ENCODE data around the gene PAX7.

DNA sequence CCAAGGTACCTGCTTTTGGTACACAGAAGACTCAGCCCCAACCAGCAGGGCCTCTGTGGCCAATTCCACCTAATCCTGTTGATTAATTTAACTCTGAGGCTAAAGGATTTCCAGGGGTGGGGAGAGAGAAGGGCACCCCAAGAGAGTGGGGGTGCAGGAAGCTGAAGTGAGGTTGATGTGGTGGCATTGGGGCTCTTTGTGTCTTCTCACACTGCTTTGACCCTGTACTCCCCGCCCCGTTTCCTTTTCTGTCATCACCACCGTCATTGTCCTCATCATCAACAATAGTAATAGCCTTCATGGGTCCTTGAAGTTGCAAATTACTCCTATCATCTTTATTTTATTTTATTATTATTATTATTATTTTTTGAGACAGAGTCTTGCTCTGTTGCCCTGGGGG lies 55.9 kb downstream of the PAX7 start:
- TF ChIP-seq, protein P1, sequence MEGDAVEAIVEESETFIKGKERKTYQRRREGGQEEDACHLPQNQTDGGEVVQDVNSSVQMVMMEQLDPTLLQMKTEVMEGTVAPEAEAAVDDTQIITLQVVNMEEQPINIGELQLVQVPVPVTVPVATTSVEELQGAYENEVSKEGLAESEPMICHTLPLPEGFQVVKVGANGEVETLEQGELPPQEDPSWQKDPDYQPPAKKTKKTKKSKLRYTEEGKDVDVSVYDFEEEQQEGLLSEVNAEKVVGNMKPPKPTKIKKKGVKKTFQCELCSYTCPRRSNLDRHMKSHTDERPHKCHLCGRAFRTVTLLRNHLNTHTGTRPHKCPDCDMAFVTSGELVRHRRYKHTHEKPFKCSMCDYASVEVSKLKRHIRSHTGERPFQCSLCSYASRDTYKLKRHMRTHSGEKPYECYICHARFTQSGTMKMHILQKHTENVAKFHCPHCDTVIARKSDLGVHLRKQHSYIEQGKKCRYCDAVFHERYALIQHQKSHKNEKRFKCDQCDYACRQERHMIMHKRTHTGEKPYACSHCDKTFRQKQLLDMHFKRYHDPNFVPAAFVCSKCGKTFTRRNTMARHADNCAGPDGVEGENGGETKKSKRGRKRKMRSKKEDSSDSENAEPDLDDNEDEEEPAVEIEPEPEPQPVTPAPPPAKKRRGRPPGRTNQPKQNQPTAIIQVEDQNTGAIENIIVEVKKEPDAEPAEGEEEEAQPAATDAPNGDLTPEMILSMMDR (IDR thresholded peaks at IDR 0.05; ENCODE audit: insufficient read depth, low read length, poor library complexity, severe bottlenecking): no peak
- no peak for TF ChIP-seq EZH2phosphoT487 (conservative IDR thresholded peaks at IDR 0.05; ENCODE audit: low read length)
